ENCODE results near the gene IL1A. TPM values are rescaled to one million over a fixed set of nuclear protein-coding genes. Genes with fewer than 3 reads are reported as not detected.

IL1A gene
- total RNA-seq, 2 donors from 2014 or later, result 0.73 to 1.0 TPM

DNA sequence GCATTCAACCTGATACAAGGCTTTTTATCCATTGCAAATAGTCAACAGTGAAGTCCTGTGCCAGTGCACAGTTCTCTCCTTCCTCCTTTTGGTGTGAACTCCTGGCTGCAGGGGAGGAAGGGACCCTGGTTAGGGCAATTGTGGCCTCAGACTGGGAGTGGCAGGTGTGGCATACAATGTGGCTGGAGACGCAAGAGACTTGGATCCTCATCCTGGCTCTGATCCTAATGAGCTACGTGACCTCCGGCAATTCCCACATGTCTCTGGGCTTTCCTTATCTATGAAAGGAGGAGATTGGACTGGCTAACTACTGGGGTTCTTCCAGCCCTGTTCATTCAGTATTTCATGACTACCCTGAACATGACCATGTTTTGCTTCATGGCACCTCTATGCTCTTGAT is 10.5 kb upstream of the IL1A start:
- Mint-ChIP-seq H3K4me3 (no peak overlapping the region), H3K27ac (no peak overlapping the region)
- 97 to 98% methylated on average over 3 of the region's 3 CpGs for WGBS, 2 experiments (ENCODE audit: insufficient coverage in 1 of 2, insufficient read length in 1 of 2)

DNA sequence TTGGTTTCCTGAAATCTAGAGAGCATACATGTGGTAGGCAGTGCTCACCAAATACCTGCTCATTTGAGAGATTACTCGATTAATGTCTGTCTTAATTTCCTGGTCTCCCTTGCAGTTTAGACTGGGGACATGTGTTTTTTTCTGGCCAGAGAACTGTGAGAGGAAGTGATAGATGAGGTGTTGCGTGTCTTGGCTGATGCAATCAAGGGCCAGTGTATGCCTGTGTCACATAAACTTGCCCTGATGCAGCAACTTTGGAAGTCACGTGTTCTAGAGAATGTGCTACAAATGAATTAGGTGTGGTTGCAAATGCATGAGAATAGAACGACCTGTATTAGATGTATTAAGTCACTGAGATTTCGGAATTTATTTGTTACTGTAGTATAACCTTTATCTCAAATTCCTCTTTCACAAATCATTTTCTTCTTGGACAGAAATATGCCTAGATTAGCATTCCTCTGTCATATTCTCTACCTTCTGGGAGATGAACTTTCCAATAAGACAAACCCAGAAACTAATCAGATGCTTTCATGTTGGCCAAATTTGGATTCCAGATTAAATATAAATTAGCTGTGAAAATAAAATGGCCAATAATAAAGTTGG is 9.9 kb upstream of the IL1A start:
- no peaks in the 10 kb centered on the region for H3K4me1 ChIP-seq (ENCODE audit: control insufficient read depth, insufficient read depth, low read length)
- H3K9me3 ChIP-seq (ENCODE audit: control insufficient read depth, low read length), result no peaks in the 10 kb centered on the region
- no peaks in the 10 kb centered on the region for H3K27me3 Mint-ChIP-seq (ENCODE audit: insufficient read depth)
- H3K4me3 Mint-ChIP-seq, result no peak overlapping the region
- no peak for DNase-seq
- no peaks in the 10 kb centered on the region for H3K36me3 ChIP-seq (ENCODE audit: control insufficient read depth, insufficient read depth, low read length)
- H3K4me1 Mint-ChIP-seq, result peaks cover 12% of the 10 kb centered on the region
- H3K27ac Mint-ChIP-seq, result no peak overlapping the region
- H3K27ac ChIP-seq (ENCODE audit: low read depth, low read length), result no peak overlapping the region
- no peaks in the 10 kb centered on the region for H3K27me3 ChIP-seq (ENCODE audit: control insufficient read depth, insufficient read depth, low read length, poor library complexity, severe bottlenecking)
- H3K9me3 Mint-ChIP-seq, result no peaks in the 10 kb centered on the region
- H3K4me3 ChIP-seq (ENCODE audit: low read length), result no peak overlapping the region
- 84 to 93% methylated on average over 2 to 5 of the region's 5 CpGs for WGBS, 2 experiments (ENCODE audit: insufficient coverage in 1 of 2, insufficient read length in 1 of 2)
- no peak overlapping the region for H3K9ac ChIP-seq (ENCODE audit: extremely low read depth, low read length, poor library complexity, severe bottlenecking)
- H3K36me3 Mint-ChIP-seq (ENCODE audit: low read depth), result no peaks in the 10 kb centered on the region
- TF ChIP-seq, protein P1, sequence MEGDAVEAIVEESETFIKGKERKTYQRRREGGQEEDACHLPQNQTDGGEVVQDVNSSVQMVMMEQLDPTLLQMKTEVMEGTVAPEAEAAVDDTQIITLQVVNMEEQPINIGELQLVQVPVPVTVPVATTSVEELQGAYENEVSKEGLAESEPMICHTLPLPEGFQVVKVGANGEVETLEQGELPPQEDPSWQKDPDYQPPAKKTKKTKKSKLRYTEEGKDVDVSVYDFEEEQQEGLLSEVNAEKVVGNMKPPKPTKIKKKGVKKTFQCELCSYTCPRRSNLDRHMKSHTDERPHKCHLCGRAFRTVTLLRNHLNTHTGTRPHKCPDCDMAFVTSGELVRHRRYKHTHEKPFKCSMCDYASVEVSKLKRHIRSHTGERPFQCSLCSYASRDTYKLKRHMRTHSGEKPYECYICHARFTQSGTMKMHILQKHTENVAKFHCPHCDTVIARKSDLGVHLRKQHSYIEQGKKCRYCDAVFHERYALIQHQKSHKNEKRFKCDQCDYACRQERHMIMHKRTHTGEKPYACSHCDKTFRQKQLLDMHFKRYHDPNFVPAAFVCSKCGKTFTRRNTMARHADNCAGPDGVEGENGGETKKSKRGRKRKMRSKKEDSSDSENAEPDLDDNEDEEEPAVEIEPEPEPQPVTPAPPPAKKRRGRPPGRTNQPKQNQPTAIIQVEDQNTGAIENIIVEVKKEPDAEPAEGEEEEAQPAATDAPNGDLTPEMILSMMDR (conservative IDR thresholded peaks at IDR 0.05), result no peak

More for the DNA sequence above, 10.5 kb upstream of the IL1A start:
- Mint-ChIP-seq H3K27me3 (ENCODE audit: insufficient read depth) (no peaks in the 10 kb centered on the region), H3K36me3 (ENCODE audit: low read depth) (no peaks in the 10 kb centered on the region), H3K9me3 (no peaks in the 10 kb centered on the region), H3K4me1 (peaks cover 12% of the 10 kb centered on the region)
- H3K4me3 ChIP-seq (ENCODE audit: low read length), result no peak overlapping the region
- H3K9ac ChIP-seq (ENCODE audit: extremely low read depth, low read length, poor library complexity, severe bottlenecking), result no peak overlapping the region
- TF ChIP-seq, protein P1 (conservative IDR thresholded peaks at IDR 0.05), result no peak
- no peaks in the 10 kb centered on the region for H3K36me3 ChIP-seq (ENCODE audit: control insufficient read depth, insufficient read depth, low read length)
- no peaks in the 10 kb centered on the region for H3K27me3 ChIP-seq (ENCODE audit: control insufficient read depth, insufficient read depth, low read length, poor library complexity, severe bottlenecking)
- H3K27ac ChIP-seq (ENCODE audit: low read depth, low read length), result no peak overlapping the region
- no peaks in the 10 kb centered on the region for H3K9me3 ChIP-seq (ENCODE audit: control insufficient read depth, low read length)
- no peaks in the 10 kb centered on the region for H3K4me1 ChIP-seq (ENCODE audit: control insufficient read depth, insufficient read depth, low read length)
- no peak for DNase-seq

DNA sequence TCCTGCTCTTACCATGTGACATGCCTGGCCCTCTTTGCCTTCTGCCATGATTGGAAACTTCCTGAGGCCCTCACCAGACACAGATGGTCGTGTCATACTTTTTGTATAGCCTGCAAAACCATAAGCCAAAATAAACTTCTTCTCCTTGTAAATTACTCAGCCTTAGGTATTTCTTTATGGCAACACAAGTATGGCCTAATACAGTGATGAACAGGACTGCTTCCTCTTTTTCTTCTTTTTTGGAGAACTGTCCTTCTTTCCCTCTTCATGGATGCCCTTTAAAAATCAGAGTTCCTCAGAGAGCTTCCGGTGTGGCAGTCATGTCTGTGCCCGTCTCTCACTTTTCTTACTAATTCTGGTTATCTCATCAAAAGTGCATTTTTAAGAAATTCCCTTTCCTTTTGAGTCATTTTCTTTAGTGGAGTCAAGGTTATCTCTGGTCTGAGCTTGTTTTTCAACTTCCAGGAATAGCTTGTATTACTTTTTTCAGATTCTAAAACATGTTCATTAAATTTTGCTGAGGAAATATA is 9.2 kb upstream of the IL1A start:
- Mint-ChIP-seq H3K9me3 (no peaks in the 10 kb centered on the region), H3K36me3 (ENCODE audit: low read depth) (no peaks in the 10 kb centered on the region), H3K4me3 (no peak overlapping the region), H3K4me1 (peaks cover 12% of the 10 kb centered on the region), H3K27ac (no peak overlapping the region), H3K27me3 (ENCODE audit: insufficient read depth) (no peaks in the 10 kb centered on the region)
- 94 to 100% methylated on average over 3 of the region's 3 CpGs for WGBS, 2 experiments (ENCODE audit: insufficient coverage in 1 of 2, insufficient read length in 1 of 2)
- TF ChIP-seq, protein P1 (conservative IDR thresholded peaks at IDR 0.05), result no peak
- H3K27ac ChIP-seq (ENCODE audit: low read depth, low read length), result no peak overlapping the region
- H3K27me3 ChIP-seq (ENCODE audit: control insufficient read depth, insufficient read depth, low read length, poor library complexity, severe bottlenecking), result no peaks in the 10 kb centered on the region
- H3K9me3 ChIP-seq (ENCODE audit: control insufficient read depth, low read length), result no peaks in the 10 kb centered on the region
- no peak for DNase-seq
- no peak overlapping the region for H3K4me3 ChIP-seq (ENCODE audit: low read length)
- H3K9ac ChIP-seq (ENCODE audit: extremely low read depth, low read length, poor library complexity, severe bottlenecking), result no peak overlapping the region
- no peaks in the 10 kb centered on the region for H3K36me3 ChIP-seq (ENCODE audit: control insufficient read depth, insufficient read depth, low read length)
- H3K4me1 ChIP-seq (ENCODE audit: control insufficient read depth, insufficient read depth, low read length), result no peaks in the 10 kb centered on the region

Data from endodermal cell (in vitro differentiated cells).